Stimulated activated CD8-positive, alpha-beta memory T cell treated with anti-CD3 and anti-CD28 coated beads, Interleukin-7, amount 100 ng/mL, for 1 hour (primary cell): ENCODE measurements around the gene KIAA0232.

Experiments
- DNase-seq, 2 donors: peaks; one replicate each; pipeline ENCODE4 v3.0.0-alpha.2; 2020; ENCODE audit warnings: low read depth in 2 of 2

Gene KIAA0232

DNA sequence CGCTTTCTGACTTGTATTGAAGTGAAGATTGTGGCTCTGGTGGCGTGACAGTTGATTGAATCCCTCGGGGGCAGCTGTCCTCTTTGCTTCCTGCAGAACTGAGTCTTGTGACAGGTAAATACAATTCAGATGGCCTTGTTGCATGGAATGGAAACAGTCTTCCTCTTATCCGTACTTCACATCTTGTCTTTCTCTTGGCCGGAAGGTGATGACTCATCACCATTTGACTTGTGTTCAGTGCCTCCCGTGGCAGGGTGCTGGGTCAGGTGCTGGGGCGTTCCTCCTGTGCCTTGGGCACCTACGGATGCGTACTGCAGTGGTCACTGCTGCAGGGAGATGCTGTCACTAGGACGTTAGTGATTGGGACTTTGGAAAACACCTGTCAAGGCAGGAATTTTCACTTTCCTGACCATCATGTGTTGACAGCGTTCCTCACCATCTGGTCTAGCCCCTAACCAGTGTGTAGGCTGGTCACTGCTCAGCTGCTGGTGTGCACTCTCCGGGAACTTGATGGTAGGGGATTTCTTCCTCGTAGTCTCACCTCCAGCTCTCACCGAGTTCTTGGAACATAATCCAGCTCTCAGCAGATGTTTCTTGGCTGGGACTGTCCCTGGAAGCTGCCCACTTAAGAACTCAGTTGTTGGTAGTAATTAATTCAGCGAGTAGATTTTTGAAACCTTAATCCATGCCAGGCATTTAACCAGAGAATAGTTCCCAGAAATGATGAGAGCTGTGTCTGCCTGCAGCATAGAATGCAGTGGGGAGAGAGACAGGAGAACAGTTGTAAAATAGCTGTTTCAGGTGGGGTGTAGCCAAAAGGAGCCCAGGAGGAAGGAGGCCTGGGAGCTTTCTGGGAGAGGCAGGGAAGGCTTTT lies 134.3 kb downstream of the KIAA0232 start:
- peak in 1 of 2 donors; percentile 33 for DNase-seq

DNA sequence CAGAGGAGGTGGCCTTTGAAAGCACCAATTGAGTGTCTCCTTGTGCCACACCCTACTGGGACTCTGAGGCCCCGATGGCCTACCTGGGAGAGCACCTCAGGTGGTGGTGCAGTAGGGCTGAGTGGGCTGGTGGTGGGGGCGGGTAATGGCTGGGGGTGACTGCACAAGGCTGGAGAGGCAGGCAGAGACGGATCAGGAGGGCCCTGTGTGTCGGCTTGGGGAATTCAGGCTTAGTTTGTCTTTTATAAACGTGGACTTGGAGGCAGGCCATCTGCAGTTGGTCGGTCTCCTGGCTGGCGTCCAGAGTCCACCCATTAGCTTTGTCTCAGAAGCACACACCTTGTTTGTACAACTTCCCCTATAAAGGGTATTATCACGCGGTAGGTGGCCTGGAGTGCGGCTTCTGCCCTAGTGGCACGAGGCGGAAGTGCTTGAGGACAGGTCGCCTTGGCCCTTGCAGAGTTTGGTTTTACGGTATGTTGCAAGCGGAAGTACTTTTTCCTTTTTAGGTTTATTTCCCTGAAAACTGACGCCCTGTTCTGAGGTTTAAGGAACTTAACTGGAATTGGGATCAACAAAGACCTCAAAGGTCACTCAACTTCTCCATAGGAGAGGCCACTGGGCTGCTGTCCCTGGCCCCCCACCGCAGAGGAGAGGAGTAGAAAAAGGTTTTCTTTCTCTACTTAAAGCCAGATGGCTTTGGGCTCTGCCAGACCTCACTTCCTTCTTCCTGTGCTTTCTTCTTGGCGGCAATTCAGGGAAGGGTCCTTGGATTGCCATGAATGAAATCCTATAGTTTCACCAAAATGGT lies 135.1 kb downstream of the KIAA0232 start:
- no peak for DNase-seq

DNA sequence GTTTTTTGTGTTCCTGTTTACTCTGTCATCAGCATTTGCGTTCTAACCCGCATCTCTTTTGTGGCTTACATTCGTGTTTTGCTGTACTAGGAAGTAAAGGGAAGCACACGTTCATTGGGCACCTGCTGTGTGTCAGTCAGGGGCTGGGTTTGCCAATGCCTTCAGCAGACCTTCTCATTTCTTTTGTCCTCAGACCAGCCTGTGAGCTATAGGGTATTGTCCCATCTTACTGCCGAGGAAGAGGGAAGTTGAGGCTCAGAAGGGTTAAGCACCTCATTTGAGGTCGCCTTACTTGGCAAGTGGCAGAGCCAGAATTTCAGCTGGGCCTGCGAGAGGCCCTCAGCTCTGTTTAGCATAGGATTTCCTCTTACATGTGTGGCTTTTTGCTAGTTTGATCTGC lies 135.8 kb downstream of the KIAA0232 start:
- DNase-seq = no peak

DNA sequence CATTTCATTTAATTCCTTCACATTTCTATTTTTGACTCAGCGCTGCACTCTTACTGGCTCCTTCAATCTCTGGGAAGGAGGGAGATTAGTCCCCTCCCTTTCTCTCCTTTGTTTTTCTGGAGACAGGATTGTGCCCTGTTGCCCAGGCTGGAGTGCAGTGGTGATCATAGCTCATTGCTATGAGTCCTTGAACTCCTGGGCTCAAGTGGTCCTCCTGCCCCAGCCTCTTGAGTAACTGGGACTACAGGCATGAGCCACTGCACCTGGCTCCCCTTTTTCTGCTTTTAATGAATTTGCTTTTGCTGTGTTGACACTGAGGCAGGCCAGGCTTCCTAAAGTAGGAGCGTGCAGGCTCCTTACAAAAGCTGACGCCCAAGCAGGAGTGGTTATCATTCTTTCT lies 137.6 kb downstream of the KIAA0232 start:
- no peak for DNase-seq

DNA sequence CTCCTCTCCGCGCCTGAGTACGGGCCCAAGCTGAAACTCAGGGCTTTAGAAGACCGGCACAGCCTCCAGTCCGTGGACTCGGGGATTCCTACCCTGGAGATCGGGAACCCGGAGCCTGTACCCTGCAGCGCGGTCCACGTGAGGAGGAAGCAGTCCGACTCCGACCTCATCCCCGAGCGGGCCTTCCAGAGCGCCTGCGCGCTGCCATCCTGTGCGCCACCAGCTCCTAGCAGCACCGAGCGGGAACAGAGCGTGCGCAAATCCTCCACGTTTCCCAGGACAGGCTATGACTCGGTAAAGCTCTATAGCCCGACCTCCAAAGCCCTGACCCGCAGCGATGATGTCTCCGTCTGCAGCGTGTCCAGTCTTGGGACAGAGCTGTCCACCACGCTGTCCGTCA lies 141.0 kb downstream of the KIAA0232 start:
- DNase-seq = no peak

DNA sequence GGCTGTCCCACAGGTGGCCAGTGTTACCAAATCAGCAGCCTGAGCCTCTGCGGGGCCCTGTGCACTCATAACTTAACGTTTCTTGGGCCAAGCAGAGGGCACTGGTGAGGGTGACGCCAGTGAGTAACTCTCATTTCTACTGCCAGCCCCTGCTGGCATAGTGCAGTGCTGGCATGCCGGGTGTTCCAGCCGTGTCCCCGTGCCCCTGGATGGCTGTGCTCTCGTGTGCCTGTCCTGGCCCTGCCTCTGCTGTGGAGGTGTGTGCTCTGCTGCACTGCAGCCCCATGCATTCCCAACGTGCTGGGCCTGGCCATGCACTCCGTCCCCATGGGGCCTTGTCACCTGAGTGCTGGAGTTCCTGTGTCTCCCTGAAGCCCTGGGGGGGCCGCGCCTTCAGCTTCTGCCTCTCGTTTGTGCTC lies 141.8 kb downstream of the KIAA0232 start:
- no peak for DNase-seq

DNA sequence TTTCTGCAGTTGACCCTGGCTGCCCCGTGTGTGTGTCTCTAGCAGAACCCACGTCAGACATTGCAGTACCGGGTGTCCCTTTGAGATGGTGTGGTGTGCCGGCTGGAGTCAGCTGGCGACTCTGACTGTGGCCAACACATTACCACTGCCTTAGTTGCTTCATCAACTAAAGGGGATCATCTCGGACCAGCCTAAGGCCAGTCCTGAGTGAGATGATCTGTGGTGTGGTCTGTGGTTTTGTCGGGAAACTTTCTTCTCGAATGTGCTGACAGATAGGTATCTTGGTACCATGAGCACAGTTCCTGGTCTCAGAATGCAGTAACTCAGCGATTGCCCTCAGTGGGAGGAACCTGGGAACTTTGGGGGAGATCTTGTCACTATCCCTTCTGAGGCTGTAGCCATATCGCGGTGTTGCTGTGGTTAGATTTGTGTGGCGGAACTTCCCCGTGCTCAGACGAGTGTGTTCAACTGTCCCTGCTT lies 142.9 kb downstream of the KIAA0232 start:
- no peak for DNase-seq

DNA sequence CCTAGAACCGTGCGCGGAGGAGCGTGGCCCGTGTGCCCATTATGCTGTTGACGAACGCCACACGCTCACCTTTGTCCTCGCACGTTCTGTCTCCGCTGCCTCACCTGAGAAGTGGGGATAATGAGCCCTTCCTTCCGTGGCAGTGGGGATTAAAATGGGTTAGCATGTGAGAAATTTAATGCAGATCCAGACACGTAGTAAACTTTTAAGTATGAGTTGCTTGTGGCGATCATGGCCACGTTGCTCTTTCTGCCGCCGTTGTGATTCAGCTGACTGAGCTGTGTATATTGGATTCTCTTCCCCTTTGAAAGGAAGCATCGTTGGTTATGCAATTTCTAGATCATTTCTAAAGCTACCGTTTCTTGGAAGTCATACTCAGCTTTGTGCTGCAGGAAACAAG lies 143.6 kb downstream of the KIAA0232 start:
- DNase-seq = no peak

DNA sequence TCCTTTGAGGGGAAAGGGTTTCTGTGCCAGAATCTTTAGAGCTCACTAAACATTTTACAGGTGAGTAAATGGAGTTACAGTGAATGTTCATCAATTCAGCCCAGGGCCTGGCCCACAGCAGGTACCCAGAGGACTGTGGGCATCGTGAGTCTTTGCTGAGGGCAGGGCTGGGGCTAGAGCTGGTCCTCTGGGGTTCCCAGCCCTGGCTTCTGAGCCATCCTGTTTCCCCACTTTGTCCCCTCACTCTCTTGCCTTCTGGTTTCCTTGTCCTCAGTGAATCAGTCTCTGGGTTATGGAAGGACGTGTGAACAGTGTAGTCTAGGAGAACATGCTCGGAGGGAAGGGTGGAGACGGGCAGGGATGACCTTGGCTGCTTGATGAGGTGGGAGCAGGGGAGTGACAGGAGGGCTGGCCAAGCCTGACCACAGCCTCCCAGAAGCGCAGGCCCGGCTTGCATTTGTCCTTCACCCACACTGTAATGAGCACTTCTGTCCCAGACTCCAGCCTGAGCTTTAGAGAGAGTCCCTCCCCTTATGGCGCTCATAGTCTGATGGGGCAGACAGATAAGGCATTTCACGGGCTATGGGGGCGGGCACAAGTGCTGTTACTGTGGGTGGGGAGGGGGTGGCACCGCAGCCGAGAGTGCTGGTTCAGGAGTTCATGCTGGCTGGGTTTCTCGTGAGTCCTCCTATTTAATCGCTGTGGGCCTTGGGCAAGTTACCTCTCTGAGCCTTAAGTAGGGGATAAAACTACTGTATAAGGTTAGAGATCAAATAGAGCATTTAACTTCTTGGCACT lies 144.4 kb downstream of the KIAA0232 start:
- no peak for DNase-seq

DNA sequence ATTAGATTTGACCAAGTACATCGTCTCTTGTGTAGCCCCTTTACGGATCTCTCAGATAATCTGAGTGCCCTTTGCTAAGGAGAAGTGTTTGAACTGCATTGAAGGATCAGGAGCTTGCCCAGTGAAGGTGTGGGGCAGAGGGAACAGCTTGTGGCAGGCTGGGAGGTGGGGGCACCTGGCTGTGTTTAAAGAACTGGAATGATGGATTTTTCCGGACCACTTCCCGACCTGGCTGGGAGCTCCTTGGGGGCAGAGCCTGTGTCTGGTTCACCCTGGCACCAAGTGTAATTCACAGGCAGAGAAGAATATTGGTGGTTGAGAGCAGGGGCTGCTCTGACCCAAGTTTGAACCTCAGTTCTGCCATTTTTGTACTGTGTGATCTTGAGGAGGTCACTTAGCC lies 145.6 kb downstream of the KIAA0232 start:
- DNase-seq = no peak

DNA sequence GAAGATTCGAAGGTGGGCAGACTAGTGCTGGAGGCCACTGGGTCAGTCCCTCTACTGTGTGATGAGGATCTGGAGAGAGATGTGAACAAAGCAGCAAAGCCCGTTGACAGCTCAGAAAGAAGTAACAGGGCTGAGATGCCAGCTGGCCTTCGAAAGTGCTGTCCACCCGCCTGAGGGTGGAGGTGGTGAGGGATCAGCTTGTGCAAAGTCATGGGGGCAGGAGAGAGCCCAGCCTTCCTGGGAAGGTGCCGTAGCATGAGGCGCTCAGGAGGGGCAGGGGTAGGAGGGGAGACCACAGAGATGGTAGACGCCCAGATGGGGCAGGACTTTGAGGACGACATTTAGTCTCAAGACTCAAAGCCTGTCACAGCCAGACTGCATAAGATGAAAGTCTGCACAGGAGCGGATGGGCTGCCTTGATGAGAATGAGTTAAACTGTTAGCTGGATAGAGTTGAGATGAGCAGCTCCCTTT lies 146.8 kb downstream of the KIAA0232 start:
- DNase-seq = no peak

DNA sequence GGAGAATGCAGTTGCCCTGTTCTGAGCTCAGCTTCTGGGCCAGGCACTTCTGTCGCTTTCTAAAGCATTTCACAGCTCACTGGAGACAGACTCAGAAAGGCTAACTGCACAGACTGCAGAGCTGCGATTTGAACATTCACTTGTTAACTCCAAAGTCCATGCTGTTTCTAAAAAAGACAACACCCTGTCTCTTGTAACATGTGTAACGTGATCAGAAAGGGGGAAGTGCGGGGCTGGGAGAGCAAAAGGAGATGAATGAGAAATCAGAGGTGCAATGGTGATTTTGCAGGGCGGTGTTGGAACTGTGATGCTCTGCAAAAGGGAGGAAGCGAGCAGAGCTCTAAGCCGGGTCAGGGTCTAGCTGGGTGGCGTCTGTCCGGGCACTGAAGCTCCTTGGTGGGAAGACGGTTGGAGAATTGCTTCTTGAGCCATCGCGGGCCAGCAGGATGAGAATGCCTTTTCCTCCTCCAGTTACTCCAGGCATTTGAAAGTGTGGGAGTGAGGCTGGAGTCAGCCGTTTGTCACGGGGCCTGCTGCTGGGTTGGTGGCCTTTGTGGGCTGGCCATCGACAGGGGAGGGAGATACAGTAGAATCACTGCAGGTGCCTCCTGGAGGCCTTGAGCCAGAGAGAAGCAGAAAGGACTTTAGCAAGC lies 147.4 kb downstream of the KIAA0232 start:
- DNase-seq = no peak

DNA sequence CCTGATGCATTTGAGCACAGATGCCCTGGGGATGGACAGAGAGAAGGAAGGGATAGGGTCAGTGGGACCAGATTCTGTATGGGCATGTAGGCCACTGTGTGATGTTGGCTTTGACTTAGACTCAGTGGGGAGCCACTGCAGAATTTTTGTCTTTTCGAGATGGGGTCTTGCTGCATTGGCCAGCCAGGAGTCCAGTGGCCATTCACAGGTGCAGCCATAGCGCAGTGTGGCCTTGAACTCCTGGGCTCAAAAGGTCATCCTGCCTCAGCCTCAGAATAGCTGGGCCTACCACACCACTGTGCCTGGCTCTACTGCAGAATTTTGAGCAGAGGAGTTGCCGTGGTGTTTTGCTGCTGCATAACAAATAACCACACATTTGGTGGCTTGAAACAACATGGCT lies 149.9 kb downstream of the KIAA0232 start:
- no peak for DNase-seq

DNA sequence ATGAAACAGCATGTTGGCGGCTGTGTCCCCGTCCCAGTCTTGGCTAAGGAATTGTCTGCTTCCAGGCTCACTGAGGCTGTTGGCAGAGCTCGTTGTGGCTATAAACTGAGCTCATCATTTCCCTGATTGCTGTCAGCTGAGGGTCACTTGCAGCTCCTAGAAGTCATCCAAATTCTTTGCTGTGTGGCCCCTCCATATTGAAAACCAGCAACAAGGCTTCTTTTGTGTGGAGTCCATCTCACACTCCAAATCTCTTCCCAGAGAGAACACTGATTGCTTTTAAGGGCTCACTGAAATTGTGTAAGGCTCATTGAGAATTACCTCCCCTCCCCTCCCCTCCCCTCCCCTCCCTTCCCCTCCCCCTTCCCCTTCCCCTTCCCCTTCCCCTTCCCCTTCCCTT lies 150.4 kb downstream of the KIAA0232 start:
- DNase-seq = no peak
